Vagina (tissue), 2 donors: ENCODE data around the gene NEK6. TPM values are rescaled to one million over a fixed set of nuclear protein-coding genes. Genes with fewer than 3 reads are reported as not detected.

ENCODE experiments used
- DNase-seq, 2 donors: peaks; one replicate each; pipeline ENCODE4 v3.0.0-alpha.2; 2017; ENCODE audit errors: extremely low spot score in 2 of 2
- H3K27ac ChIP-seq: fragments of 200-600 bp; sonication (generic); one replicate; pipeline ENCODE4 v1.5.1; 2019
- H3K27me3 ChIP-seq: fragments of 200-600 bp; sonication (generic); one replicate; pipeline ENCODE4 v1.5.1; 2019
- H3K36me3 ChIP-seq, 2 donors: fragments of 200-600 bp; sonication (generic); one replicate each; pipeline ENCODE4 v1.5.1; 2017 to 2019
- H3K4me1 ChIP-seq: fragments of 200-600 bp; sonication (generic); one replicate; pipeline ENCODE4 v1.5.1; 2019
- H3K4me3 ChIP-seq, 2 donors: fragments of 200-600 bp; sonication (generic); 1 replicate in 1 of 2; 2 replicates in 1 of 2; pipeline ENCODE4 v1.5.1; 2016 to 2019
- H3K9me3 ChIP-seq: fragments of 200-600 bp; sonication (generic); one replicate; pipeline ENCODE4 v1.5.1; 2019
- POLR2A ChIP-seq, 2 donors: fragments of 450-650 bp; IDR thresholded peaks; one replicate each; pipeline ENCODE4 v1.6.1; 2017; ENCODE audit warnings: antibody characterized with exemption in 2 of 2, mild to moderate bottlenecking in 2 of 2, moderate library complexity in 2 of 2
- POLR2AphosphoS5 ChIP-seq, 2 donors: sonication (generic); formaldehyde crosslinking; IDR thresholded peaks; one replicate each; pipeline ENCODE4 v1.9.0; 2017; ENCODE audit warnings: antibody characterized with exemption in 2 of 2, mild to moderate bottlenecking in 2 of 2, low read depth in 1 of 2; ENCODE audit not compliant: insufficient read depth in 1 of 2
- intact Hi-C: fragments of 100-400 bp; cut with DNase I; formaldehyde crosslinking; loops from one replicate; pipeline ENCODE4 v1.15.1; 2023
- total RNA-seq: library from RNA; depleted of rRNA; stranded (reverse); fragments of >200 nt; gene quantifications from one replicate; pipeline ENCODE4 v1.2.3, GENCODE V29; 2016
- TF ChIP-seq, protein P1 (sequence below), 3 experiments: fragments of 450-650 bp in 2 of 3; fragments of 200-600 bp in 1 of 3; sonication (generic) in 1 of 3; IDR thresholded peaks; one replicate each; pipeline ENCODE4 v1.5.1; 2017 to 2019; ENCODE audit warnings: antibody characterized with exemption in 3 of 3, mild to moderate bottlenecking in 2 of 3, moderate library complexity in 2 of 3

The NEK6 gene
- total RNA-seq, 1 donor from 2014 or later, result 44.4 TPM

GRCh38 chr9:124389146-124389939 lies 131.6 kb downstream of the NEK6 start:
- no peaks in the 10 kb centered on the region for H3K36me3 ChIP-seq
- no peak for TF ChIP-seq POLR2A (IDR thresholded peaks at IDR 0.05)
- no peak for TF ChIP-seq POLR2AphosphoS5 (IDR thresholded peaks at IDR 0.05; ENCODE audit: insufficient read depth in 1 of 2, low read depth in 1 of 2)
- TF ChIP-seq, protein P1, sequence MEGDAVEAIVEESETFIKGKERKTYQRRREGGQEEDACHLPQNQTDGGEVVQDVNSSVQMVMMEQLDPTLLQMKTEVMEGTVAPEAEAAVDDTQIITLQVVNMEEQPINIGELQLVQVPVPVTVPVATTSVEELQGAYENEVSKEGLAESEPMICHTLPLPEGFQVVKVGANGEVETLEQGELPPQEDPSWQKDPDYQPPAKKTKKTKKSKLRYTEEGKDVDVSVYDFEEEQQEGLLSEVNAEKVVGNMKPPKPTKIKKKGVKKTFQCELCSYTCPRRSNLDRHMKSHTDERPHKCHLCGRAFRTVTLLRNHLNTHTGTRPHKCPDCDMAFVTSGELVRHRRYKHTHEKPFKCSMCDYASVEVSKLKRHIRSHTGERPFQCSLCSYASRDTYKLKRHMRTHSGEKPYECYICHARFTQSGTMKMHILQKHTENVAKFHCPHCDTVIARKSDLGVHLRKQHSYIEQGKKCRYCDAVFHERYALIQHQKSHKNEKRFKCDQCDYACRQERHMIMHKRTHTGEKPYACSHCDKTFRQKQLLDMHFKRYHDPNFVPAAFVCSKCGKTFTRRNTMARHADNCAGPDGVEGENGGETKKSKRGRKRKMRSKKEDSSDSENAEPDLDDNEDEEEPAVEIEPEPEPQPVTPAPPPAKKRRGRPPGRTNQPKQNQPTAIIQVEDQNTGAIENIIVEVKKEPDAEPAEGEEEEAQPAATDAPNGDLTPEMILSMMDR (IDR thresholded peaks at IDR 0.05), result no peak
- peaks cover 58% of the 10 kb centered on the region for H3K4me1 ChIP-seq
- intact Hi-C loops, result no loop called here
- no peak overlapping the region for H3K4me3 ChIP-seq
- no peaks in the 10 kb centered on the region for H3K9me3 ChIP-seq
- H3K27me3 ChIP-seq, result no peaks in the 10 kb centered on the region
- no peak overlapping the region for H3K27ac ChIP-seq
- DNase-seq, result no peak

DNA sequence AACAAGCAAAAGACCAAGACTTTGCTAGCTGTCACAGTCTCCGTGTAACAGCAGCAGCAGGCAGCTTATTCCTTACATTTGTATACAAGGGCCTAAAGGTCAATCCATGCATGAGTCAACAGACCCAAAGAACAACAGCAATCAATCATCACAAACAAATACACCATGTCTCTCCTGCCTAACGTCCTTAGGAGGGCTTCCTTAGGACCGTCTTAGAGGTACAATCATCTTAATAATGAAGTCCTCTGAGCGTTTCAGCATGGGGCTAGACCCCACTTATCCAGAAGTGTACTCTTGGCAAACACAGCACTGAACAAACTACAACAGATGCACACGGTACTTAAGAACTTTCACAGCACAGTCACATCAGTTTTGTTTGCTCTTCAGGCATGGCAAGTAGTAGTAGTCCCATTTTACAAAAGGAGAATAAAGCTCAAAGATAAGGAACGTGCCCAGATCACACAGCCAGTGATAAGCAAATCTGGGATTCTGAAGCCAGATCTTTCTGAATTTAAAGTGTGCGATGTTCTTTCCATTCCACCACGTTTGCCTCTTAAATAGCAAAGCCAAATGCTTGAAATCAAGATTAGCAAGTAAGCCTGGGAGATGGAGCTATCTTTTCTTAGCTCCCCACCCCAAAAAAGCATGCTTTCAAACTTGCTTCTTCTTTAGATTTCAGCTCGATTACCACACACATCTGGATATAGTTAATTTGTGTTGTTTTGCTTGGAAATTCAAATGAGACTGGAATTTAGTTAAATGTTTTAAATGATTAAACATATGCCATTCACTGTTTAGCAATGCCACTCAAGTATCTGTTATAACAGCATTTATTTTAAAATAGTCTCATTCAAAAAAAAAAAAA lies 133.3 kb downstream of the NEK6 start:
- Histone ChIP-seq H3K9me3 (no peaks in the 10 kb centered on the region), H3K27me3 (no peaks in the 10 kb centered on the region), H3K27ac (no peak overlapping the region), H3K36me3 (no peaks in the 10 kb centered on the region), H3K4me3 (no peak overlapping the region), H3K4me1 (peaks cover 58% of the 10 kb centered on the region)
- no peak for DNase-seq
- no peak for TF ChIP-seq POLR2A (IDR thresholded peaks at IDR 0.05)
- TF ChIP-seq POLR2AphosphoS5 (IDR thresholded peaks at IDR 0.05; ENCODE audit: insufficient read depth in 1 of 2, low read depth in 1 of 2), result no peak
- TF ChIP-seq, protein P1 (IDR thresholded peaks at IDR 0.05), result no peak
- intact Hi-C loops, result no loop called here

DNA sequence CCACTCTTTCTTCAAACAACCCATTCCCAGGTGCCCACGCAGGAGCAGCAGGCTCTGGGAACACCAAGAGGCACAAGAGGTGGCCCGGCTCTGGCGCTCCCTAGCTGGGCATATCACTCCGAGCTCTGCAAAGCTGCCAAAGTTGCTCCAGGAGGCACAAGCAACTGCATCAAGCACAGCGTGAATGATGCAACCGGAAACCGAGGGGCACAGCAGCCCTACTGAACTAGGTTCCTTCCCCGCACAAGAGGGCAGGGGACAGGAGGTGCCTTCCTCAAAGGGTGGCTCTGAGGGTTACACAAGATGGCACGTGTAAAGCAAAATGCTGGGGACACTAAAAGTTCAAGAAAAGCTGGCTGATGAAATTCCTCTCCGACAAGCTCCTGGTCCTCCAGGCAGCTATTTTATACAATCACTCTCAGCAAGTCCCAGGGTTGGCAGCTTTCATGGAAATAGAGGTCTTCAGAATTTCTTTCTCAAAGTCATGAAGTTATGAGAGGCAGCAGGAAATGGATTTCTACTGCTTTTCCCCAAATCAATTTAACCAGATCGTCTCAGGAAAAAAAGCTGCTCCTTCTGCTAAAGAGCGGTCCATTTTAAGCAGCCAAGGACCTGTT lies 134.6 kb downstream of the NEK6 start:
- no peaks in the 10 kb centered on the region for H3K9me3 ChIP-seq
- intact Hi-C loops, result no loop called here
- H3K4me1 ChIP-seq, result peaks cover 70% of the 10 kb centered on the region
- H3K4me3 ChIP-seq, result no peak overlapping the region
- DNase-seq, result no peak
- no peak overlapping the region for H3K27ac ChIP-seq
- H3K27me3 ChIP-seq, result no peaks in the 10 kb centered on the region
- H3K36me3 ChIP-seq, result no peaks in the 10 kb centered on the region
- no peak for TF ChIP-seq POLR2AphosphoS5 (IDR thresholded peaks at IDR 0.05; ENCODE audit: insufficient read depth in 1 of 2, low read depth in 1 of 2)
- TF ChIP-seq POLR2A (IDR thresholded peaks at IDR 0.05), result no peak
- TF ChIP-seq, protein P1 (IDR thresholded peaks at IDR 0.05), result no peak

DNA sequence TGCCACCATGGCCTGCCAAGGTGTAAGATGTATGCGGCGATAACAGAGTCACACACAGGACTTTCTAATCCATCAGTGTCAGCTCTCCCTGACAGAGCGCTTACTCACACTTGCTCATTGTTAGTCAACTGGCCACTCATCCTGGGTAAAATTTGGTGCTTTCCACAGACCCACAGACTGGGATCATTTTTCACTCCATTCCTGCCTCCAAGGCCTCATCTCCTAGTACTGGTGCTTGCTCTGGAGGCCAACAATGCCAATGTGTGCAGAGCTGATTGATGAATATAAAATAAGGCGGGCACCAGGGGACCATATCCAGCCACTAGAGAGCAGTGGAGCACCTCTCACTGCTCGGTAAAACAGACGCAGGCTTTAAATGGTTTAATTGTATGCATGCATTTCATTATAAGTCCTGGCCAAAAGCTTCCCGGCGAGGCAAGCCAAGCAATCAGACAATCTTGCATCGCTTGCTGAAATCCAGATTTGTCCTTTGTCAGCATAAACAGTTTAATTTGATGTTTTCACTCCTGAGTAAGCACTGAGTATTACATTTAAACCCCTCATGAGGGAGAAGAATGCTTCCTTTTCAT lies 135.2 kb downstream of the NEK6 start:
- TF ChIP-seq POLR2AphosphoS5 (IDR thresholded peaks at IDR 0.05; ENCODE audit: insufficient read depth in 1 of 2, low read depth in 1 of 2) (no peak), POLR2A (IDR thresholded peaks at IDR 0.05) (no peak)
- TF ChIP-seq, protein P1 (IDR thresholded peaks at IDR 0.05), result no peak
- no peak overlapping the region for H3K27ac ChIP-seq

More for the DNA sequence above, 135.2 kb downstream of the NEK6 start:
- H3K9me3 ChIP-seq, result no peaks in the 10 kb centered on the region
- intact Hi-C loops, result no loop called here
- no peak overlapping the region for H3K4me3 ChIP-seq
- H3K27me3 ChIP-seq, result no peaks in the 10 kb centered on the region
- H3K36me3 ChIP-seq, result no peaks in the 10 kb centered on the region
- peaks cover 69% of the 10 kb centered on the region for H3K4me1 ChIP-seq
- DNase-seq, result no peak
